Measurements from ENCODE around the gene PDGFA.

Gene PDGFA

DNA sequence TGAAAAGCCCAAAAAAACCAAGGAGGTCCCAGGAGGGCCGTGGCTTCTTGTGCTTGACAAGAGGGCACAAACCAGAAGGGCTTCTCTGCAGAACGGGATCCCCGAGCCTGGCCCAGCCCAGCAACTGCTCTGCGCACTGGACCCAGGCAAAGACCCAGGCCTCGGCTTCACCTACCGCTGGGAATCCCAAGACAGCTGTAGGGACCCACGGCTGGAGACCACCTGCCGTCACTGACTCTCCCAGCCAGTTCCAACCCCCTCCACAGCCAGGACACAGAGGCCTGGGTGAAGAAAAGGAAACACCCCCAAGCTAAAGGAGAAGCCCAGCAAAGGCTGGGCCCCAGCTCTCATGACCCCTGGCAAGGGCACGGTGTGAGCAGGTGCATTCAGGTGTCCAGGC, 24.3 kb downstream of the PDGFA start:
- no peak overlapping the region for H3K27ac ChIP-seq (ENCODE audit: low read depth, low read length)
- TF ChIP-seq, protein P1, sequence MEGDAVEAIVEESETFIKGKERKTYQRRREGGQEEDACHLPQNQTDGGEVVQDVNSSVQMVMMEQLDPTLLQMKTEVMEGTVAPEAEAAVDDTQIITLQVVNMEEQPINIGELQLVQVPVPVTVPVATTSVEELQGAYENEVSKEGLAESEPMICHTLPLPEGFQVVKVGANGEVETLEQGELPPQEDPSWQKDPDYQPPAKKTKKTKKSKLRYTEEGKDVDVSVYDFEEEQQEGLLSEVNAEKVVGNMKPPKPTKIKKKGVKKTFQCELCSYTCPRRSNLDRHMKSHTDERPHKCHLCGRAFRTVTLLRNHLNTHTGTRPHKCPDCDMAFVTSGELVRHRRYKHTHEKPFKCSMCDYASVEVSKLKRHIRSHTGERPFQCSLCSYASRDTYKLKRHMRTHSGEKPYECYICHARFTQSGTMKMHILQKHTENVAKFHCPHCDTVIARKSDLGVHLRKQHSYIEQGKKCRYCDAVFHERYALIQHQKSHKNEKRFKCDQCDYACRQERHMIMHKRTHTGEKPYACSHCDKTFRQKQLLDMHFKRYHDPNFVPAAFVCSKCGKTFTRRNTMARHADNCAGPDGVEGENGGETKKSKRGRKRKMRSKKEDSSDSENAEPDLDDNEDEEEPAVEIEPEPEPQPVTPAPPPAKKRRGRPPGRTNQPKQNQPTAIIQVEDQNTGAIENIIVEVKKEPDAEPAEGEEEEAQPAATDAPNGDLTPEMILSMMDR (IDR thresholded peaks at IDR 0.05; ENCODE audit: low read depth, low read length, poor library complexity, severe bottlenecking): no peak
- no peak for TF ChIP-seq EZH2phosphoT487 (IDR thresholded peaks at IDR 0.05; ENCODE audit: borderline replicate concordance, low read length)

DNA sequence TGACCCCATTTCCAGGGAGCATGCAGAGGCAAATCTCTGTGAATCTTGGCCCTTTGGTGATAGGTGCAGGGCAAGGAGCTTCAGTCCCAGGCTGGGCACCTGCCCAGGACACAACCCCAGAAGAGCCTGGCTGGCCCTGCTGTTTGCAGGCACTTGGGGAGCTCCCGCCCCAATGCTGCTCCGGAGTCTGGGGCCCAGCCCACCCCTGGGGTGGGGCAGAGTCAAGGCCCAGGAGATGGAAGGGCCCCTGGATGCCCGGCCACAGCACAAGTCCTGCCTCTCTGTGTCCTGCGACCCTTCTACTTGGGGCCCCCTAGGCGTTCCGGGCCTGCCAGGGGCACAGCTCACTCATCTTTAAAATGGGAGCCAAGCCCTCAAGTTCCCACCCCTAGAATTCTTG, 24.7 kb downstream of the PDGFA start:
- H4K20me1 ChIP-seq (ENCODE audit: control insufficient read depth, insufficient read depth, low read depth, low read length): no peaks in the 10 kb centered on the region
- H3K36me3 ChIP-seq (ENCODE audit: control insufficient read depth, low read length): no peaks in the 10 kb centered on the region
- no peak overlapping the region for H3K4me2 ChIP-seq (ENCODE audit: low read length)
- no peak overlapping the region for H3K27ac ChIP-seq (ENCODE audit: low read depth, low read length)
- H3K79me2 ChIP-seq (ENCODE audit: control insufficient read depth, low read length): no peaks in the 10 kb centered on the region
- H3K4me1 ChIP-seq (ENCODE audit: control insufficient read depth, low read length): no peaks in the 10 kb centered on the region
- H3K9me3 ChIP-seq (ENCODE audit: control insufficient read depth, insufficient read depth, low read length): peaks cover 37% of the 10 kb centered on the region; the same call in 1 of the 2 replicates
- no peaks in the 10 kb centered on the region for H3F3A ChIP-seq (ENCODE audit: control insufficient read depth, insufficient read depth)
- no peaks in the 10 kb centered on the region for H3K9me2 ChIP-seq (replicated peaks; ENCODE audit: control insufficient read depth, low read length)
- no peak overlapping the region for H3K4me3 ChIP-seq (ENCODE audit: low read length)
- no peaks in the 10 kb centered on the region for H3K27me3 ChIP-seq (ENCODE audit: control insufficient read depth, low read length)
- TF ChIP-seq, protein P1 (IDR thresholded peaks at IDR 0.05; ENCODE audit: low read depth, low read length, poor library complexity, severe bottlenecking): no peak
- no peak for TF ChIP-seq EZH2phosphoT487 (IDR thresholded peaks at IDR 0.05; ENCODE audit: borderline replicate concordance, low read length)

More for the DNA sequence above, 24.3 kb downstream of the PDGFA start:
- Histone ChIP-seq H3K36me3 (ENCODE audit: control insufficient read depth, low read length) (no peaks in the 10 kb centered on the region), H3K4me3 (ENCODE audit: low read length) (no peak overlapping the region), H3K79me2 (ENCODE audit: control insufficient read depth, low read length) (no peaks in the 10 kb centered on the region), H3F3A (ENCODE audit: control insufficient read depth, insufficient read depth) (no peaks in the 10 kb centered on the region), H3K9me2 (replicated peaks; ENCODE audit: control insufficient read depth, low read length) (no peaks in the 10 kb centered on the region), H3K9me3 (ENCODE audit: control insufficient read depth, insufficient read depth, low read length) (peaks cover 37% of the 10 kb centered on the region; the same call in 1 of the 2 replicates), H3K27me3 (ENCODE audit: control insufficient read depth, low read length) (no peaks in the 10 kb centered on the region), H3K4me2 (ENCODE audit: low read length) (no peak overlapping the region), H3K4me1 (ENCODE audit: control insufficient read depth, low read length) (no peaks in the 10 kb centered on the region), H4K20me1 (ENCODE audit: control insufficient read depth, insufficient read depth, low read depth, low read length) (no peaks in the 10 kb centered on the region)

DNA sequence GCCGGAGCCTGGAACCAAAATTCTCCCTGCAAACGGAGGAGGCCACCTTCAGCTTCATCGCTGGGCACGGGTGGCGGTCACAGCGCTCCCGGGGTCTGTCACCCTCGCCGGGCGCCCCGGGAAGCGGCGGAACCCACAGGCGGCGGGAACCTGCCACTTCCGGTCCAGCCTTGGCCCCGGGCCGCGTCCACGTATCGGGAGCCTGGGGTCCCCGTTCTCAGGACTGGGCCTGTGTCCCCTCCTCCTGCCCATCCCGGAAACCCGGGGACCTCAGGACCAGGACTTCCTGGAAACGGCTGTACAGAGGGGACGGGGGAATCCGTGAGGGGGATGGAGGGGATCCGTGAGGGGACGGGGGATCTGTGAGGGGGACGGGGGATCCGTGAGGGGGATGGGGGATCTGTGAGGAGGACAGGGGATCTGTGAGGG, 25.4 kb downstream of the PDGFA start:
- no peak overlapping the region for H3K4me3 ChIP-seq (ENCODE audit: low read length)
- no peaks in the 10 kb centered on the region for H3K9me2 ChIP-seq (replicated peaks; ENCODE audit: control insufficient read depth, low read length)
- H3K27me3 ChIP-seq (ENCODE audit: control insufficient read depth, low read length): no peaks in the 10 kb centered on the region
- H3K79me2 ChIP-seq (ENCODE audit: control insufficient read depth, low read length): no peaks in the 10 kb centered on the region
- H3K27ac ChIP-seq (ENCODE audit: low read depth, low read length): no peak overlapping the region
- H3K4me1 ChIP-seq (ENCODE audit: control insufficient read depth, low read length): no peaks in the 10 kb centered on the region
- no peaks in the 10 kb centered on the region for H3F3A ChIP-seq (ENCODE audit: control insufficient read depth, insufficient read depth)
- TF ChIP-seq, protein P1 (IDR thresholded peaks at IDR 0.05; ENCODE audit: low read depth, low read length, poor library complexity, severe bottlenecking): no peak
- no peak for TF ChIP-seq EZH2phosphoT487 (IDR thresholded peaks at IDR 0.05; ENCODE audit: borderline replicate concordance, low read length)
- H3K36me3 ChIP-seq (ENCODE audit: control insufficient read depth, low read length): no peaks in the 10 kb centered on the region
- H3K4me2 ChIP-seq (ENCODE audit: low read length): no peak overlapping the region
- no peaks in the 10 kb centered on the region for H4K20me1 ChIP-seq (ENCODE audit: control insufficient read depth, insufficient read depth, low read depth, low read length)
- H3K9me3 ChIP-seq (ENCODE audit: control insufficient read depth, insufficient read depth, low read length): peaks cover 37% of the 10 kb centered on the region; the same call in 1 of the 2 replicates

All from DOHH2 (cell line).